ENCODE data around the gene HUWE1. TPM values are rescaled to one million over a fixed set of nuclear protein-coding genes. Genes with fewer than 3 reads are reported as not detected.

The HUWE1 gene
- total RNA-seq, 4 donors from 2014 or later, result 65.1 to 104 (median 84.7) TPM

DNA sequence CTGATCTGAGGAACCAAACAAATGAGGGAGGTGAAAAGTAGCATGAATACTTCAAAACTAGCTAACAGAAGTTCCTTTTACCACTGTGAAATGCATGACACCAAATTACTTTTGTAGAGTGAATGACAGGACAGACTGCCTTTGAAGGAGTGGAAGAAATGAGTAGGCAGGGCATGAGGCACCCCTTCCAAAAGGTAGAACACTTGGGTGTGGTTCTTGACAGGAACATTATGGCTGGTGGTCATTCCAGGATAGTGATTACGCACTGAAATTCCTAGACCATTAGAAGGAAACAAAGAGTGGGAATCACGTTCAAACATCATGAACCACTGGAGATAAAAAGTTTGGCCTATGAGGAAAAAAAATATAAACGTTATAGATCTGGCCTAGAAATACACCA lies 4.9 kb downstream of the HUWE1 start:
- TF ChIP-seq EP300 (IDR thresholded peaks at IDR 0.05; ENCODE audit: low read depth) (no peak), POLR2A (IDR thresholded peaks at IDR 0.05) (no peak), POLR2AphosphoS5 (IDR thresholded peaks at IDR 0.05) (no peak)
- TF ChIP-seq, protein P1, sequence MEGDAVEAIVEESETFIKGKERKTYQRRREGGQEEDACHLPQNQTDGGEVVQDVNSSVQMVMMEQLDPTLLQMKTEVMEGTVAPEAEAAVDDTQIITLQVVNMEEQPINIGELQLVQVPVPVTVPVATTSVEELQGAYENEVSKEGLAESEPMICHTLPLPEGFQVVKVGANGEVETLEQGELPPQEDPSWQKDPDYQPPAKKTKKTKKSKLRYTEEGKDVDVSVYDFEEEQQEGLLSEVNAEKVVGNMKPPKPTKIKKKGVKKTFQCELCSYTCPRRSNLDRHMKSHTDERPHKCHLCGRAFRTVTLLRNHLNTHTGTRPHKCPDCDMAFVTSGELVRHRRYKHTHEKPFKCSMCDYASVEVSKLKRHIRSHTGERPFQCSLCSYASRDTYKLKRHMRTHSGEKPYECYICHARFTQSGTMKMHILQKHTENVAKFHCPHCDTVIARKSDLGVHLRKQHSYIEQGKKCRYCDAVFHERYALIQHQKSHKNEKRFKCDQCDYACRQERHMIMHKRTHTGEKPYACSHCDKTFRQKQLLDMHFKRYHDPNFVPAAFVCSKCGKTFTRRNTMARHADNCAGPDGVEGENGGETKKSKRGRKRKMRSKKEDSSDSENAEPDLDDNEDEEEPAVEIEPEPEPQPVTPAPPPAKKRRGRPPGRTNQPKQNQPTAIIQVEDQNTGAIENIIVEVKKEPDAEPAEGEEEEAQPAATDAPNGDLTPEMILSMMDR (IDR thresholded peaks at IDR 0.05), result no peak
- intact Hi-C loops (cut with DNase I; ENCODE audit: low total_unique reads), result no loop called here
- no peak for DNase-seq
- Histone ChIP-seq H3K27ac (no peak overlapping the region), H3K4me1 (peaks cover 0 to 23% (median 11%) of the 10 kb centered on the region in 4 donors), H3K36me3 (no peaks in the 10 kb centered on the region), H3K9me3 (no peaks in the 10 kb centered on the region), H3K27me3 (no peaks in the 10 kb centered on the region), H3K4me3 (no peak overlapping the region)
- in situ Hi-C loops (cut with MboI; ENCODE audit: low pct_ligation_motif_present in 1 of 4, low pct_unique_long_range_greater_than_20kb in 1 of 4, low sequenced_read_pairs in 3 of 4), result no loop called here
- WGBS, 2 donors (ENCODE audit: low coverage in 1 of 2), result 57% methylated on average over 3 of the region's 3 CpGs; no CpG with 5 or more reads in 1 of the 2 donors

DNA sequence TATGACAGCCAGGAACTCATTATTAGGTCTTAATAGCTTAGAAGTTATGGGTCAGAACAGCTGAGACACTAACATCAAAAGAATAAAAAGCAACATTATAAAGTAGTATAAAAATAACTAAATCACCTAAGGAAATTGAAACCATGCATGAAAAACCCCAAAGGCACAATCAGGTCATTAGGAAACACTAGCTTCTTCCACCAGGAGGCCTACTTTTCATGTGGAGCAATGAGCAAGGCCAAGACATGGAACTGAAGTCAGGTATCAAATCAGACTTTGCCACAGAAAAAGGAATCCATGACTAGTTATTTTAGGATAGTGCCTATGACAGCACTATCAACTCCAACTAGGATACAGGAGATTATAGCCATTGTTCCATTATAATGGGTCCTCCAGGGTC lies 7.9 kb downstream of the HUWE1 start:
- H3K9me3 ChIP-seq, result no peaks in the 10 kb centered on the region
- H3K4me1 ChIP-seq, result peaks cover 0 to 12% (median 5%) of the 10 kb centered on the region in 4 donors
- H3K27me3 ChIP-seq, result no peaks in the 10 kb centered on the region
- TF ChIP-seq, protein P1 (IDR thresholded peaks at IDR 0.05), result no peak
- TF ChIP-seq POLR2AphosphoS5 (IDR thresholded peaks at IDR 0.05) (no peak), EP300 (IDR thresholded peaks at IDR 0.05; ENCODE audit: low read depth) (no peak), POLR2A (IDR thresholded peaks at IDR 0.05) (no peak)
- in situ Hi-C loops (cut with MboI; ENCODE audit: low pct_ligation_motif_present in 1 of 4, low pct_unique_long_range_greater_than_20kb in 1 of 4, low sequenced_read_pairs in 3 of 4) (no loop called here), intact Hi-C loops (cut with DNase I; ENCODE audit: low total_unique reads) (no loop called here)
- DNase-seq, result no peak
- H3K27ac ChIP-seq, result no peak overlapping the region
- no peak overlapping the region for H3K4me3 ChIP-seq
- no peaks in the 10 kb centered on the region for H3K36me3 ChIP-seq

DNA sequence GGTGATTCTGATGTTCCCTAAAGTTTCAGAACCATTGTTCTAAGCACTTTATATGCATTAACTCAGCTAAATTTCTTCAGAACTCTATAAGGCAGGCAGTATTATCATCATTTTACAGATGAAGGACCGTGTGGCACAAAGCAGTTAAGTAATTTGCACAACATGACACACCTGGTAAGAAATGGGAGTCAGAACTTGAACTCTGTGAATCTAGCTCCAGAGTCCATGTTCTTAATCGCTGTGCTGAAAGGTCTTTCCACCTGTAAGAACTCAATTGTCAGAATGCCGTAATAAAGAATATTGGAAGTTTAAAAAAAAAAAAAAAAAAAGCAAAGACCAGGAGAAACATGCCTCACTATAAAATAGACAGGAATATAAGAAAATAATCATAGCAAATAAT lies 9.2 kb downstream of the HUWE1 start:
- in situ Hi-C loops (cut with MboI; ENCODE audit: low pct_ligation_motif_present in 1 of 4, low pct_unique_long_range_greater_than_20kb in 1 of 4, low sequenced_read_pairs in 3 of 4), result no loop called here
- peaks cover 0 to 7% (median 3%) of the 10 kb centered on the region in 4 donors for H3K4me1 ChIP-seq
- H3K27me3 ChIP-seq, result no peaks in the 10 kb centered on the region
- TF ChIP-seq POLR2A (IDR thresholded peaks at IDR 0.05) (no peak), POLR2AphosphoS5 (IDR thresholded peaks at IDR 0.05) (no peak), EP300 (IDR thresholded peaks at IDR 0.05; ENCODE audit: low read depth) (no peak)
- TF ChIP-seq, protein P1 (IDR thresholded peaks at IDR 0.05), result no peak
- no peak overlapping the region for H3K4me3 ChIP-seq
- H3K9me3 ChIP-seq, result no peaks in the 10 kb centered on the region
- DNase-seq, result no peak
- no peak overlapping the region for H3K27ac ChIP-seq
- no peaks in the 10 kb centered on the region for H3K36me3 ChIP-seq
- 61 to 100% methylated on average over 1 to 3 of the region's 3 CpGs for WGBS, 2 donors (ENCODE audit: low coverage in 1 of 2)
- intact Hi-C loops (cut with DNase I; ENCODE audit: low total_unique reads), result no loop called here

DNA sequence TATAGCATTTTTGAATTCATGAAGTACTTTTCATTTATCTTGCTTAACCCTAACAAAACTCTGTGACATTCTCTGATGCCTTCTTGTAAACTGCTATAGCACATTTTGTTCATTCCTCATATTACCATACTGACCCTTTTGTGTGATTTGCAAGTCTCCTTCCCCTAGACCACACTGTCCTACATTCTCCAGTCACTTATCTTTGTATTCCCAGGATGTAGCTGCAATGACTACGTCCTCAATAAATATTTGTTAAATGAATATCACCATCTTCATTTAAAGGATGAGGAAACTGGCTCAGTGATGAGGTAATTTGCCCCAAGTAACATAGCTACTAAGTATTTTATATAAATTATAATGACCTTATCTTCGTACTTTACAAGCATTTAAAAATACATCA lies 11.9 kb downstream of the HUWE1 start:
- in situ Hi-C loops (cut with MboI; ENCODE audit: low pct_ligation_motif_present in 1 of 4, low pct_unique_long_range_greater_than_20kb in 1 of 4, low sequenced_read_pairs in 3 of 4) (no loop called here), intact Hi-C loops (cut with DNase I; ENCODE audit: low total_unique reads) (no loop called here)
- no peak for DNase-seq
- Histone ChIP-seq H3K27ac (no peak overlapping the region), H3K36me3 (no peaks in the 10 kb centered on the region), H3K4me3 (no peak overlapping the region), H3K4me1 (peaks cover 0 to 10% (median 4%) of the 10 kb centered on the region in 4 donors), H3K27me3 (no peaks in the 10 kb centered on the region), H3K9me3 (no peaks in the 10 kb centered on the region)
- no peak for TF ChIP-seq POLR2AphosphoS5 (IDR thresholded peaks at IDR 0.05)
- TF ChIP-seq EP300 (IDR thresholded peaks at IDR 0.05; ENCODE audit: low read depth), result no peak
- WGBS, 2 donors (ENCODE audit: low coverage in 1 of 2), result 67% methylated on average over 2 of the region's 2 CpGs; no CpG with 5 or more reads in 1 of the 2 donors

DNA sequence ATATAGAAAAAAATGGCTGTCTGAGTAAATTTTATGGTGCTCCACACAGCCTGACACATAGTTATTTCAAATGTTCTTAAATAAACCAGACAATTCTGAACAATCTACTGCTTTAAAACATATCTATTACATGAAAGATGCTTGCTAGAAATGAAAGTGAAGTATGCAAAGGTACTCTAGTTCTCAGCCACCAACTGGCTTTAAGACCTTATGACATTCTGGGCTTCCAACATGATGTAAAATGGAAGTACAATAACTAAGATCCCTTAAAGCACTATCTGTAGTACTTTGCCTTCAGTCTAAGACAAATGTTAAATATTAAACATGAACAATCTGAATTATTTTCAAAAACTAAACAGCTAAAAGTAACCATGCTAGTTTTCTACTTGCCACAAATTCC lies 17.3 kb downstream of the HUWE1 start:
- H3K4me3 ChIP-seq, result no peak overlapping the region
- in situ Hi-C loops (cut with MboI; ENCODE audit: low pct_ligation_motif_present in 1 of 4, low pct_unique_long_range_greater_than_20kb in 1 of 4, low sequenced_read_pairs in 3 of 4), result no loop called here
- DNase-seq, result no peak
- H3K27ac ChIP-seq, result no peak overlapping the region
- TF ChIP-seq EP300 (IDR thresholded peaks at IDR 0.05; ENCODE audit: low read depth) (no peak), POLR2A (IDR thresholded peaks at IDR 0.05) (no peak)
- no peaks in the 10 kb centered on the region for H3K27me3 ChIP-seq
- peaks cover 0 to 19% (median 8%) of the 10 kb centered on the region in 4 donors for H3K4me1 ChIP-seq
- no peaks in the 10 kb centered on the region for H3K36me3 ChIP-seq
- intact Hi-C loops (cut with DNase I; ENCODE audit: low total_unique reads), result no loop called here
- H3K9me3 ChIP-seq, result no peaks in the 10 kb centered on the region

All from transverse colon (tissue), 4 donors.